Activated T-cell treated with anti-CD3 and anti-CD28 coated beads for 24 hours (primary cell): Measurements from ENCODE around the gene ZDHHC11.
"Not testable (repeated sequence)": the region's sequence is repeated elsewhere in the genome, so short reads cannot be mapped to it uniquely, and the experiment has no call there.

Experiments
- DNase-seq: peaks from one replicate; pipeline ENCODE4 v3.0.0-alpha.2; 2020; ENCODE audit warnings: low read depth

Gene ZDHHC11

GRCh38 chr5:858726-859125, 7.9 kb upstream of the ZDHHC11 start:
- no peak for DNase-seq

DNA sequence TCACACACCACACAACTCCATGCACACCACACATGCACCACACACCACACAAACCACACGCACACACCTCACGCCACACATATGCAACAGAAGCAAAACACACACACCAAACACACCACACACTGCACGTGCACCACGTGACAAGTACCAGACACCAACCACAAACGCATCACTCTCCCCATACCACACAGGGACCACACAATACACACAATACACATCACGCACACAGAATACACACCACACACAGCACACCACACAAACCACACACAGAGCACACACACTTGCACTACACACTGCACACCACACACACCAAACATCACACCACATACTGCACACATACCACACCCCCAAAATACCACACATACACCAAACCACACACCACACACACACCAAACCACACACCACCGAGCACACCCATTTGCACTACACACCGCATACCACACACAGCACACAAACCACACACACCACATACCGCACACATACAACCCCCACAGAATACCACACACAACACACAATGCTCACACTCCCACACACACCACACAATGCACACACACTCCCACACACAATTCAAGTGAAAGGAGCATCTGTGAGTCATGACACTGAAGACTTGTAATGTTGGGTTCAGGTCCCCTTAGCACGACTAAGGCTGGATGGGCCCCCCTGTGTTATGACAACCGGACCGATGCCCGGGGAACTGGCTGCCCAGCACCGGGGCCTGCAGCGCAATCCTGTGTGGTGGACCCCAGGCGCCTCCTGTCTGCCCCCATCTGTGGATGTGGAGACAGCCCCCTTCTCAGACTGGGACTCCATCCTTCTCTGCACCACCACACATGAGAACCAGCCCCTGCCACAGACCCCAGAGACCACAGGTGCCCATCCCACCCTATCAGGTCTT, 6.0 kb upstream of the ZDHHC11 start:
- no peak for DNase-seq

DNA sequence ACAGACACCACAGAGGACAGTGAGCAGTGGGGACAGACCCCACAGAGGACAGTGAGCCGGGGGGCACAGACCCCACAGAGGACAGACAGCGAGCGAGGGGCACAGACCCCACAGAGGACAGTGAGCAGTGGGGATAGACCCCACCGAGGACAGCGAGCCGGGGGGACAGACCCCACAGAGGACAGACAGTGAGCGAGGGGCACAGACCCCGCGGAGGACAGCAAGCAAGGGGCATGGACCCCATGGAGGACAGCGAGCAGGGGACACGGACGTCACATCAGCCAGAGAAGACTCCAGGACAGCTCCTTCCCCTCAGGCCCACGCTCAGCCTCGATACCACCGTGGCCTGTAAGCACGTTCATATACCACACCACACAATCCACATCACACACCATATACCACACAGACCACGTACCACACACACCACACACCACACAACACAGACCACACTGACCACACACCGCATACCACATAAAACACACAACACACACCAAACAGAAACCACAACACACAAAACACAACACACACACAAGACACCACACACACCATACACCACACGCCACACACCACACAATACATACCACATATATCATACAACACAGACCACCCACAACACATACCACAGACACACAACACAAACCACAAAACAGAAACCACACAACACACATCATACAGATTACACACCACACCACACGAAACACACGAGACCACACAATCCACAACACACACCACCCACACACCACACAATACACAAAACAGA, 5.2 kb upstream of the ZDHHC11 start:
- no peak for DNase-seq

DNA sequence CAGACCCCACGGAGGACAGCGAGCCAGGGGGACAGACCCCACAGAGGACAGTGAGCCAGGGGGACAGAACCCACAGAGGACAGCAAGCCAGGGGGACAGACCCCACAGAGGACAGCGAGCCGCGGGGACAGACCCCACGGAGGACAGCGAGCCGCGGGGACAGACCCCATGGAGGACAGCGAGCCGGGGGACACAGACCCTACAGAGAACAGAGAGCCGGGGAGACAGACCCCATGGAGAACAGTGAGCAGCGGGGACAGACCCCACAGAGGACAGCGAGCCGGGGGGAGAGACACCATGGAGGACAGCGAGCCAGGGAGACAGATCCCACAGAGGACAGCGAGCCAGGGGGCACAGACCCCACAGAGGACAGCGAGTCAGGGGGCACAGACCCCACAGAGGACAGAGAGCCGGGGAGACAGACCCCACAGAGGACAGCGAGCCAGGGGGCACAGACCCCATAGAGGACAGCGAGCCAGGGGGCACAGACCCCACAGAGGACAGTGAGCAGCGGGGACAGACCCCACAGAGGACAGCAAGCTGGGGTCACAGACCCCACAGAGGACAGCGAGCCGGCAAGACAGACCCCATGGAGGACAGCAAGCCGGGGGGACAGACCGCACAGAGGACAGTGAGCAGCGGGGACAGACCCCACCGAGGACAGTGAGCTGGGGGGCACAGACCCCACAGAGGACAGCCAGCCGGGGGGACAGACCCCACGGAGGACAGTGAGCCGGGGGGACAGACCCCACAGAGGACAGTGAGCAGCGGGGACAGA, 4.4 kb upstream of the ZDHHC11 start:
- DNase-seq = no peak

DNA sequence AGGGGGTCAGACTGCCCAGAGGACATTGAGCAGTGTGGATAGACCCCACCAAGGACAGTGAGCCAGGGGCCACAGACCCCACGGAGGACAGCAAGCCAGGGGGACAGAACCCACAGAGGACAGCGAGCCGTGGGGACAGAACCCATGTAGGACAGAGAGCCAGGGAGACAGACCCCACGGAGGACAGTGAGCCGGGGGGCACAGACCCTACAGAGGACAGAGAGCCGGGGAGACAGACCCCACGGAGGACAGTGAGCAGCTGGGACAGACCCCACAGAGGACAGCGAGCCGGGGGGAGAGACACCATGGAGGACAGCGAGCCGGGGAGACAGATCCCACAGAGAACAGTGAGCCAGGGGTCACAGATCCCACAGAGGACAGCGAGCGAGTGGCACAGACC, 3.4 kb upstream of the ZDHHC11 start:
- DNase-seq = no peak

GRCh38 chr5:853416-854090, 2.8 kb upstream of the ZDHHC11 start:
- DNase-seq = not testable (repeated sequence)

- no peak for DNase-seq
Observed at GRCh38 chr5:852431-853401, 1.9 kb upstream of the ZDHHC11 start.

DNA sequence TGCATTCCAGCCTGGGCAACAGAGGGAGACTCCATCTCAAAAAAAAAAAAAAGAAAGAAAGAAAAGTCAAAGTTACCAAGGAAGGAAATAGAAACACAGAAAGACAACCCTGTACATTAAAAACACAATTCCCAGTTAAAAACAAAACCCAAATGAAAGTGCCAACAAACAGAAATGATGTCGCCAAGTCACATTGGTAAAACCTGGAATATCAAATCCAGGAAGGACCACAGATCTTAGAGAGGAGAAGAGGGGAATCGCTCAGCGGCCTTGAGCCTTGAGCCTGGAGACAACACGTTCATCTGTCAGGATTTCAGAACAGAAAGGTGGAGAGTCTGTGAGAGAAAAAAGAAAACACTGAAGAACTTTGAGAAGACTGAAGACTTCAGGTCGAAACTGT, 1.2 kb upstream of the ZDHHC11 start:
- DNase-seq = no peak

- DNase-seq = no peak
Observed at GRCh38 chr5:851553-851952, 767 bp upstream of the ZDHHC11 start.

DNA sequence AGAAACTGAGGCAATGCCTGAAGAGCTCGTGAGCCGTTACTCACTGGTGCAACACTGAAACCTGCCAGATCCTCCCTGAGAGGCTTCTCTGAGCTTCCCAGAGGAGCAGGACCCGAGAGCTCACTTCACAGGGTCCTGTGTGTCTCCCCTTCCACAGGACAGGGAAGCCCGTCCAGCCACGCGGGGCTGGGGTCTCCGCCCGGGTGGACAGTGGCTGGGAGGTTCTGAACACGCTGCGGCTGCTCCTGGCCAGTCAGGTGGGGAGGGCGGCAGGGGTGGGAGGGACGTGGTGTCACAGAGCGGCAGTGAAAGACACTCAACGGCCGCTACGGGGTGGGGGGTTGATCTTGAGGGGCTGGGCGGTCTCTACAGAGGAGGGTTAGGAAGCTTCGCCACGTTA, 290 bp upstream of the ZDHHC11 start:
- no peak for DNase-seq

DNA sequence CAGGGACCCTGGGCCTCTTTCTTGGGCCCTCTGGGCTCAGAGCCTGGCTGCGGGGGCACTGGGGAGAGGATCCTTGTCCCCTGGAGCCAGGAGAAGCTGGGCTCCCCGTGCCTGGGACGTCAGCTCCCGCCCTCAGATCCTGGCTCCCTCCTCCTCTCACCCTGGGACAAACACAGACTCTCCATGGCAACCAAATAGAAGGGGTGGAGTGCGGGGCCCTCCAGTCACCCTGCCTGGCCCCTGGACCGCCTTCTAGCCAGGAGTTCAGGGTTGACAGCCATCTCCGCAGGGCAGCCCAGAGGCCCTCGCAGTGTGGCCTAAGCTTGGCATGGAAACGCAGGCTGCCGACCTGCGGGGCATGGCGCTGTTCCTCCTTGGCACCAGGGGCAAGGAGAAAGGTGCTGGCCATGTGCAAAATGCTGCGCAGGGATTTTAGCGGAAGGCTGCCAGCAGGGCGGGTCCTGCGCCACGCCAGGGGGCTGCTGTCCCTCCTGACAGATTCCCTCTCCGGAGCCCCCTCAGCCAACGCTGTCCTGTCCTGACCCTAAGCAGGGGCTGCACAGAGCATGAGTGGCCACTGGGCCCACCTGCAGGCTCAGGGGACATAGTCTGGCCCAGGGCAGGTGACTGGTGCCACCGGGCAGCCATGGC, 1.0 kb downstream of the ZDHHC11 start:
- DNase-seq = no peak

GRCh38 chr5:848671-849111, 2.1 kb downstream of the ZDHHC11 start:
- no peak for DNase-seq

- not testable (repeated sequence) for DNase-seq
Observed at GRCh38 chr5:847736-848135, 3.0 kb downstream of the ZDHHC11 start.

DNA sequence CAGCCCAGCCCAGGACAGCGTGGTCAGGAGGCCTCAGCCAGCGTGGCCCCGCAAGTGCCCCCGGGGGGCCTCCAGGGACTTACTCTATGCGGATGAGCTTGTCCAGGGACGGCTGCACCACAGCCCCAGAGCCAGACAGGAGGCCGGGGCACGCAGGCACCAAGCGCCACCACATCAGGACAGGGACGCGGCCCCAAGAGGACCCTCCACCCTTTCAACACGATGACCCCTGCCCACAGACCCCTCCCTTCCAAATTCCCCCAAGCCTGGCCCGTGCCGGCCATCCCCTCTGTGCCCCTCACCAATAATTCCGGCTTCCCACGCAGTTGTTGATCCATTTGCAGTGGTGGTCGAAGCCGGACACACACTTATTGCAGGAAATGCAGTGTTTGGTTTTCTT, 3.6 kb downstream of the ZDHHC11 start:
- DNase-seq = not testable (repeated sequence)

GRCh38 chr5:846602-847091, 4.1 kb downstream of the ZDHHC11 start:
- not testable (repeated sequence) for DNase-seq

DNA sequence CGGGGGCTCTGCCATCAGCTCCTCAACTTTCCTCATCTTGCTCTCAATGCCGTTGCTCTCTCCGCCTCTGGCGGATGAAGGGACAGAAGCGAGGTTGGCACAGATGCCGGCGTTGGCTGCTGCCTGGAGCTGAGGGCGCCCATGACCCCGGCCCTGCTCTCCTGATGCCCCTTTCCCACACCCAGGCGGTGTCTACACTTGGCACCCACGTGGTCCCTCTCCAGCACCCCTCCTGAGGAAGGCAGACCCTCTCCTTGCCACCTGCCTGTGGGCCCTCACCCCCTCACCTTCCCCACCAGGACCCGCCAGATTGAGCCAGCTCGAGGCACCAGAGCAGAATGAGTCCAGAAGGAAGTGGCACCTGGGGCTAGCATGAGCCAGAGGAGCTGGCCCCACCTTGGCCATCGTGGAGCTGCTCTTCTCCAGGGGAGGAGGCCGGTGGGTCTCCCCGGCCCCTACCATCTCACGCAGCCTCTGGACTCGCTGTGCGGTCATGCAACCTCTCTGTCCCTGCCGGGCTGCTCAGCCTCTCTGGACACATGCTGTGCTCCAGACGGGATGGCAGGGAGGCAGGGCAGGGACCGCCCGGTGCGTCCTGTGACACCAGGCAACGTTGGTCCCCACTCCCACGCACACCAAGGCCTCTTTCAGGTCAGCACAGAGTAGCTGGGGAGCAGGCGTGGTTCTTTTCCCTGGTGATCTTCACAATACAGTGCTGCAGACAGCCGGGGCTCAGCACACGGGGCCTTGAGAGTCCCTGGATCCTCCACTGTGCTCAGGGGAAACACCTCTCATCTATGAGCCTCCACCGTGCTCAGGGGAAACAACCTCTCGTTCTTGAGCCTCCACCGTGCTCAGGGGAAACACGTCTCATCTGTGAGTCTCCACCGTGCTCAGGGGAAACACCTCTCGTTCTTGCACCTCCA, 4.8 kb downstream of the ZDHHC11 start:
- not testable (repeated sequence) for DNase-seq

DNA sequence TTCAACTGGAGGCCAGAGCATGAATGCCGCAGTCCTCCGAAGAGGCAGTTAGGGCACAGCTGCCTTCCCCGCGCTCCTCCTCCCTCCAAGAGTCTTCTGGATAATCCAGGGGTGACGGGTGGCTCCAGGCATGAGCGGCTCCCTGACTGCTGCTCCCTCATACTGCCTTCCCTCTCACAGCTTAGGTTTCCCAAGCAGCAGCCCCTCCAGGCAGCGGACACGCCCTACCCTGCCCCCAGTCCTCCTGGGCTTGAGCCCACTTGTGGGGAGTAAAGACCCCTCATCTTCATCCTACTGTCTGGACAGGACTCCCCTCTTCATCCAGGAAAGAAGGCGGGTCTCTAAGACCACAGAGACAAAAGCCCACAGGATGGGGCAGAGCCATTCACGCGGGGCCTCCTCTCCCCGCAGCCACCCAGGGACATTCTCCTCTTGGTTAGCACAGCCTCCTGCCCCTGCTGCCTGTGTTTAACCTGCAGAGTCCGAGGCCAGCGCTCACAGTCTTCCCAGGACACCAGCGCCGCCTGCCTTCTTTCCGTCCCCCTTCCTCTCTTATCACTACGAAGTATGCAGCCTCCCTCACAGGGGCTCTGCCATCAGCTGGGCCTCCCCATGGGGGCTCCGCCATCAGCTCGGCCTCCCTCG, 5.6 kb downstream of the ZDHHC11 start:
- not testable (repeated sequence) for DNase-seq

DNA sequence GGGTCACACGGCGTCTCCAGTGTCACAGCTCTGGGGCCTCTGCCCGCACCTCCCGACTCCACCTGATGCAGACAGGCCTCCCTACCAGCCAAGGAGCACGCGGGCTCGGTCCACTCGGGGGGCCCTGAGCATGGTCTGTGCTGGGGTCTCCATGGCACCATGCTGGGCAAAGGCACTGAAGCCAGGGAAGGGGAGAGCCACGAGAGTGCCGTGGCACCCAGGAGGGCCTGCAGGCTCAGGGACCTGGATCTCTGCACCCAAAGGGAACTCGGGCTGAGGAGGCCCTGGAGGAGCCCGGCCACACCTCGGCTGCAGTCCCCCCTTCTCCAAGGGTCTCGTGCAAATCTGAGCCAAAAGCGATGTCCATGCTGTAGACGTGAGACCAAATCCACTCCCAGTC, 6.4 kb downstream of the ZDHHC11 start:
- not testable (repeated sequence) for DNase-seq
